Stimulated activated CD8-positive, alpha-beta memory T cell treated with anti-CD3 and anti-CD28 coated beads, Interleukin-15, amount 100 ng/mL, for 4 hours (primary cell): ENCODE measurements around the gene SGSM1.

ENCODE experiments used
- DNase-seq, 2 donors: peaks; one replicate each; pipeline ENCODE4 v3.0.0-alpha.2; 2020; ENCODE audit warnings: low read depth in 2 of 2

SGSM1 gene

GRCh38 chr22:24951942-24952836 lies 146.2 kb downstream of the SGSM1 start, which contains the start of gene KIAA1671:
KIAA1671 (plus strand) TSS chr22:24952716; CDS start chr22:25028000, 75,284 bp downstream.
- DNase-seq: peak; percentile 64 to 72

DNA sequence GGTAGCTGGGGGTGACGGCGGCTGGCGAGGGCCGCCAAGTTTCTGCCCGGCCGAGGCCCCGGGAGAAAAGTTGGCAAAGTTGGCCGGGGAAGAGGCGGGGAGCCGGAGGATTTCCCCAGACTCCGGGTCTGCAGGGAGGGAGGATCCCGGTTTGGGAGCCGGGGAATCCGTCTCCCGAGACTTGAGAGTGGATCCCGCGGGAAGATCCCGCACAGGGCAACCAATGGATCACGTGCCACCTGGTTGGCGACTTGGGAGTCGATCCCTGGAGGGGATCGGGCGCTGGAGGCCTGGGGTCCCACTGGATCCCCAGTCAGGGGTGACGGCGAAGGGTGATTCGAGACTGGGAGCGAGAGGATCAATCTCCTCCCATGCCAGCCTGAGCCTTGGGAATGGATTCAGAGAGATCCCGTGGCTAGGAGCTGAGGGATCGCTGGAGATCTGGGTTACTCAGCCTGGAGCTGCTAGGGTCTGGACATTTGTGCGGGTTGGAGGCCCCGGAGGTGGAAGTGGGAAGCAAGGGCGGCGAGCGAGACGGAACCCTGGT lies 146.9 kb downstream of the SGSM1 start:
- no peak for DNase-seq

GRCh38 chr22:24953384-24954113 lies 147.5 kb downstream of the SGSM1 start:
- DNase-seq: no peak

GRCh38 chr22:24954114-24954463 lies 148.1 kb downstream of the SGSM1 start:
- no peak for DNase-seq

DNA sequence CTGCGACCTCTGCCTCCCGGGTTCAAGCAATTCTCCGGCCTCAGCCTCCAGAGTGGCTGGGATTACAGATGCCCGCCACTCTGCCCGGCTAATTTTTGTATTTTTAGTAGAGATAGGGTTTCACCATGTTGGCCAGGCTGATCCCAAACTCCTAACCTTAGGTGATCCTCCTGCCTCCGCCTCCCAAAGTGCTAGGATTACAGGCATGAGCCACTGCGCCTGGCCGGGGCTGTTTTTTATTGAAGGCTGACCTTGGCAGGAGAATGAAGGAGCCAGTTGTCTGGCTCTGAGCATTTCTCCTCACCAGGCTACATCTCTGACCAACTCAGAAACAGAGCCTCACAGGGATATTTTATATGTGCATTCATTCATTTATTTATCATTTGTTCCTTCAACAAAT lies 148.8 kb downstream of the SGSM1 start:
- DNase-seq: no peak

DNA sequence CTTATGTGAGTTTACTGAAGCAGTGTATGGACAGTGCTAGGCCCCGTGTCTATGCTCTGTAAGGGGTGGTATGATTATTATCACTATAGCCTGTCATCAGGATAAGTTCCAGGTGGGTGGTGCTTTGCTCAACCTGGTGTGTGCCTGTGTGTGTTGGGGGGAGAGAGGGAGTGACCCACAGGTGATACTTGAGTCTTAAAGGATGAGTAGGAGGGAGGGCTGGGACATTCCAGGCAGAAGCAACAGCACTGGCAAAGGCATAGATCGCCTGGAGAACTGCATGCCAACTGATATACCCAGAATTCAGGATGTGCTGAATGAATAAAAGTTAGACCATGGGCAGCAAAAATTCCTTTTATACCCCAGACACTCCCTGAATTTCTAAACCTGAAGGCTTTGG lies 151.0 kb downstream of the SGSM1 start:
- DNase-seq: no peak

DNA sequence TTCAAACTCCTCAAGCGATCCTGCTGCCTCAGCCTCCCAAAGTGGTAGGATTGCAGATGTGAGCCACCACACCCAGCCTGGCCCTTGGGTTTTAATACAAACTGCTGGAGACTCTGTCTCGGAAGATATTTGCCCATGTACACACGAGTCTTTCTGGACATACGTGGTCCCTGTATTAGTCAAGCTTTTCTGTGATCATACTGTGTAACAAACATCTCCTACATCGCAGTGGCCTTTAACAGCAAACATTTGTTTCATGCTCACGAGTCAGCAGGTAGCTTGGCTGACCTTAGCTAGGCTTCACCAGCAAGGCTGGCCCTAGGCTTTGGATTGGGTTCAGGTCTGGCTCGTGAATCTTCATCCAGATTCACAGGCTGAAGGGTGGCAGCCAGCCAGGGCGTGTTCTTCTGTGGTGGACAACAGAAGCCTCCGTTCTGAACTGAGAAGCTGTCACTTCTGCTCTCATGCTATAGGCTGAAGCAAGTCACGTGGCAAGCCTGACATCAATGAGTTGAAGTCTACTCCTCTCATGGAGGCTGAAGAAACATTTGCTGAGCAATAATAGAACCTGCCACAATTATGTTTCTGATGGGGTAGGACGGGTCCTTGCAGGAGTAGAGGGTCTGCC lies 155.3 kb downstream of the SGSM1 start:
- DNase-seq: no peak

DNA sequence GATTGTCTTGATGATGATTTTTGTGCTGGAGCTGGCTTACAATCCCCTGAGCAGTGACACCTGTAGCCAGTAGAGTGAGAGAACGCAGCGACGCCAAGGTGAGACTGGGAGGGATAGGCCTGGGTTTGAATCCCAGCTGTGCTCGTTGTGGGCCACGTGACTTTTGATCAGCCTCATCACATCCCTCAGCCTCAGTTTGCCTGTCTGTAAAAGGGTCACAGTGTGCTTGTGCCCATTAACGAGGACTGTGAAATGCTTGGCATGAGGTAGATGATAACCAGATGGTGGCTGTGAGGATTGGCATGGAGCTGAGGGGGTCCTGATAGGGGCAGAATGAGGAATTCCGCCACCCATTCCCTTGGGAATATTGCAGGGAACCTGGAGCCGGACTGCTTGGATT lies 156.1 kb downstream of the SGSM1 start:
- DNase-seq: no peak

- no peak for DNase-seq
Observed at GRCh38 chr22:24962835-24963234, 156.8 kb downstream of the SGSM1 start.

GRCh38 chr22:24964441-24964840 lies 158.4 kb downstream of the SGSM1 start:
- no peak for DNase-seq

GRCh38 chr22:24965822-24966626 lies 160.0 kb downstream of the SGSM1 start:
- DNase-seq: no peak

GRCh38 chr22:24968066-24968561 lies 162.1 kb downstream of the SGSM1 start:
- no peak for DNase-seq

DNA sequence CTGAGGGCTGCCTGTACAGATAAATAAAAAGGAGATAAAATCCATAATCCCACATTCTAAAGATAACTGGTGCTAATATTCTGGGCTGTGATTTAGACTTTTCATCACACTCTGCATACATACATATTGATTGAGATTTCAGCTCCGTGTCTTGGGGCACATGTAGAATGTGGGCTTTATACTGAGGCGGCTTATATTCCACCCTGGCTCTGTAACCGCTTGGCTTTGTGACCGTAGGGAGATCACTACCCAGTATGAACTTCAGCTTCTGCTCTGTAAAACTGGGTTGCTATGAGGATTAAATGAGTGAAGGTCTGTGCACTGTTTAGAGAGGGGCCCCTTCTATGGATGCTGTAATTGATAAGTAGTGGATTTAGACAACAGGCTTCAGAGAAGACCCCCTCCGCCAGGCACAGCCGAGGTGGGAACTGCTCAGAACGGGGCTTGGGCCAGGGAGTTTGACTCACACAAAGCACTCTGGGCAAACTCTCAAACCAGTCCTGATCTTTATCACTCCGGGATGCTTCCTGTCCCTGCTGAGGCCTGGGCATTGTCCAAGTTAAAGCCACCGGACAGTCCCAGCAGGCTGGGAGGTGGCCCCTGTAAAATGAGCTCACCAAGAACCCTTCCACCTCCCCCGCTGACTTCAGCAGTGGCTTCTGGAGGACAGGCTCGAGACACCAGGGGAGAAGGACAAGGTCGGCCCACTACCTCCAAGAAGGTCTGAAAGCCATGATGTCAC lies 163.7 kb downstream of the SGSM1 start:
- DNase-seq: no peak

DNA sequence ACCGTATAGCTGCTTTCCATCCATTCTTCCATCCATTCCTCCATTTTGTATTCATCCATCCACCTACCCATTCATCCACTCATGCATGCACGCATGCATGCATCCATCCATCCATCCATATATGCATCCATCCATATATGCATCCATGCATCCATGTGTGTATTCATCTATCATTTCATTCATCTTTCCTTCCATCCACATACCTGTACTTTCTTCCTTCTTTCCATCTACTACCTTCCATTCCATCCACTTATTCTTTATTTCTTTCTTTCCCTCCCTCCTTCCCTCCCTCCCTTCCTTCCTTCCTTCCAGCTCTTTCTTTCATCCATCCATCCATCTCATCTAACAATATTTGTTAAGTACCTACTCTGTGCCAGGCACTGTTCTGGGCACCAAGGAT lies 166.4 kb downstream of the SGSM1 start:
- DNase-seq: no peak

GRCh38 chr22:24973872-24974271 lies 167.9 kb downstream of the SGSM1 start:
- DNase-seq: no peak

- no peak for DNase-seq
Observed at GRCh38 chr22:24975125-24975640, 169.2 kb downstream of the SGSM1 start.

DNA sequence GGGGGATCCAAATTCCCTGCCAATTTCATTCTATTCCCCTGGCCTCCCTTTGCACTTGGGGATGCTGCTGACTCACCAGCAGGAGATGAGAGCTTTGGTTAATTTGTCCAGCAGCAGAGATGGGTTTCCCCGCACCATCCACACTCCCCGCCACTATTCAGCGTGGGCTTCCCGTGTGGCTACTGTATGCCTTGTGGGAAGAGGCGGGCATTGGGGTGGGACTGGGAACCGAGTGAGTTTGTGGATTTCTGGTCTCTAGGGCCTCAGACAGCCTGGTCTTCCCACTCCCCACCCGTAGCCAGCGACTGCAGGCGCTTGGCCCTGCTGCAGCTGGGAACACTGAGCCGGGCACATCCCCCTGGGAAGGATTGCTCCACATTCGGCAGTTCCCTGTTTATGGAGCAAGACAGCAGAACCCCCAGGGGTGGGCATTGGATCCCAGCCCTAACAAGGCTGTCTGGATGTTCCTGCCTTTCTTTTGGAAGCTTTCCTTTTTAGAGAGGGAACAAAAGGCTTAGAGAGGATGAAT lies 169.9 kb downstream of the SGSM1 start:
- no peak for DNase-seq

DNA sequence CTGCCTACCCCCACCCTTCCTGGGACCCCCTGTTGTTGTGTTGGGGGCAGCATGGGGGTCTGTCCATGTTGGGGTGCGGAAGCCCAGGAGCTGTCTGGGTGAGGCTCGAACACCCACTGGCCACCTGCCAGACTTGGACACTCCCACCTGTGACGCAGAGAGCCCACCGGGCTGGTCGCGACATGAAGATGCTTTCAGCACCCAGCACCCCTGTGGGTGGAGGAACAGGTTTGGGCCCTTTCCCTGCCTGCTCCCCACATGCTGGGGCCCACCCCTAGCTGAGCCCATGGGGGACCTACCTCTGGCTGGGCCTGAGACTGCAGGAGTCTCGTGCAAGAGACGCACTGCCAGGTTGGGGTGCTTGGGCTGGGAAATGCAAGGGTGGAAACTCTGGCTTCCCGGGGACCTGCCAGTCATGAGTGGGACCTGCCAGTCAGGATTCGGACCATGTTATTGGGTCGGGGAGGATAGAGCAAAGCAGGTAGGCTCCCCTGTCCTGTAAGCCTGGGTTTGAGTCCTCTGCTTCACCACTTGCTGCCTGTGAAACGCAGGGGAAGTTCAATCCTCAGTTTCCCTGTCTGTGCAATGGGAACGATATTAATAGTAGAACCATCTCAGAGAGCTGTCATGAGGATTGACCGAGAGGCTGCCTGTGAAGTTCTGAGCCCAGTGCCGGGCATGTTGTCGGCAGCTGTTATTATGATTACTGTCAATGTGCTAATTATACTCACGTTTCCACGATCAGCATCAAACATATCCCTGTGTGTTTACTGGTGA lies 170.6 kb downstream of the SGSM1 start:
- DNase-seq: no peak
